OCI-LY1 (cell line): ENCODE results near the gene CACFD1.

Experiments used
- H2AFZ ChIP-seq: fragments of 200-600 bp; sonication (generic), shearing (Covaris generic); 2 replicates; pipeline ENCODE4 v1.6.0; 2014; ENCODE audit warnings: antibody characterized with exemption, mild to moderate bottlenecking, low read length
- H3F3A ChIP-seq: fragments of 200-600 bp; sonication (generic), shearing (Covaris generic); 2 replicates; pipeline ENCODE4 v1.6.0; 2014; ENCODE audit warnings: mild to moderate bottlenecking, antibody characterized with exemption, low read length, moderate library complexity; ENCODE audit not compliant: insufficient read depth
- H3K27ac ChIP-seq: fragments of 200-600 bp; sonication (generic); 2 replicates; pipeline ENCODE4 v1.5.1; 2014; ENCODE audit warnings: low read length, mixed run types, mild to moderate bottlenecking, low read depth; ENCODE audit not compliant: poor library complexity, severe bottlenecking
- H3K27me3 ChIP-seq: fragments of 200-600 bp; sonication (generic); 2 replicates; pipeline ENCODE4 v1.6.0; 2014; ENCODE audit warnings: antibody characterized with exemption, mild to moderate bottlenecking, low read length, moderate library complexity; ENCODE audit not compliant: insufficient read depth
- H3K36me3 ChIP-seq: fragments of 200-600 bp; sonication (generic); 2 replicates; pipeline ENCODE4 v1.6.1; 2014; ENCODE audit warnings: mild to moderate bottlenecking, antibody characterized with exemption, low read length, moderate library complexity, mixed read lengths; ENCODE audit not compliant: insufficient read depth
- H3K4me1 ChIP-seq: fragments of 200-600 bp; sonication (generic); 2 replicates; pipeline ENCODE4 v1.5.1; 2014; ENCODE audit warnings: mild to moderate bottlenecking, low read length, moderate library complexity; ENCODE audit not compliant: insufficient read depth, severe bottlenecking
- H3K4me2 ChIP-seq: fragments of 200-600 bp; sonication (generic), shearing (Covaris generic); 2 replicates; pipeline ENCODE4 v1.6.1; 2014; ENCODE audit warnings: low read length
- H3K4me3 ChIP-seq: fragments of 200-600 bp; sonication (generic); 2 replicates; pipeline ENCODE4 v1.5.1; 2014; ENCODE audit warnings: low read length, low read depth, mild to moderate bottlenecking, mixed read lengths; ENCODE audit not compliant: poor library complexity, severe bottlenecking
- H3K79me2 ChIP-seq: fragments of 200-600 bp; shearing (Covaris generic); 2 replicates; pipeline ENCODE4 v1.6.1; 2016; ENCODE audit warnings: mixed run types, low read length, mixed read lengths; ENCODE audit not compliant: insufficient read depth
- H3K9ac ChIP-seq: fragments of 200-600 bp; sonication (generic), shearing (Covaris generic); 2 replicates; pipeline ENCODE4 v1.6.1; 2014; ENCODE audit warnings: mild to moderate bottlenecking, low read length, mixed read lengths
- H3K9me2 ChIP-seq: fragments of 200-600 bp; sonication (generic), shearing (Covaris generic); 2 replicates; pipeline ENCODE4 v1.6.1; 2014; ENCODE audit warnings: low read depth, mild to moderate bottlenecking, low read length, mixed read lengths
- H3K9me3 ChIP-seq: fragments of 200-600 bp; shearing (Covaris generic); 2 replicates; pipeline ENCODE4 v1.6.1; 2014; ENCODE audit warnings: low read length, mixed read lengths
- H4K20me1 ChIP-seq: fragments of 200-600 bp; sonication (generic), shearing (Covaris generic); 2 replicates; pipeline ENCODE4 v1.6.0; 2016; ENCODE audit warnings: mild to moderate bottlenecking, low read length; ENCODE audit not compliant: insufficient read depth
- EZH2 ChIP-seq: fragments of 200-600 bp; sonication (generic), shearing (Covaris generic); IDR thresholded peaks from 2 replicates; pipeline ENCODE4 v1.8.0; 2017; ENCODE audit warnings: borderline replicate concordance, mixed run types, mild to moderate bottlenecking, antibody characterized with exemption, low read length, moderate library complexity, mixed read lengths
- TF ChIP-seq, protein P1 (sequence below): fragments of 200-600 bp; sonication (generic), shearing (Covaris generic); IDR thresholded peaks from 2 replicates; pipeline ENCODE4 v1.5.1; 2017; ENCODE audit warnings: mild to moderate bottlenecking, antibody characterized with exemption, low read length, moderate library complexity, mixed read lengths

Gene CACFD1

DNA sequence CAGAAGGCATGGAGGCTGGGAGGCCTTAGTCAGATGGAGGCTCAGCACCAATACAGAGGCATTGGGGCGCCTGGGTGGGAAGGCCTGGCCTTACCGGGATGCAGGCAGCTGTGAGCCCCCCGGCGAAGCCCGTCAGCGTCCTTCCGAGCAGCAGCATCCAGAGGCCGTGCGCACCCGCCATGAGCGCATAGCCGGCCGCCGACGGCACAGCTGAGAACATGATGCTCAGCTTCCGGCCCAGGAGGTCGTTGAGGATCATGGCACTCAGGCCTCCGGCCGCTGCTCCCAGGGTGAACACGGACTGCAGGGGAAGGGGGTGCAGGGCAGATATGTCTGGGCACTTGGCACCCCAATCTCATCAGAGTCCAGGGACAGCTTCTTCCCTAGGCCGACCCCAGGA, 17.2 kb downstream of the CACFD1 start:
- peaks cover 19% of the 10 kb centered on the region for H3K36me3 ChIP-seq

DNA sequence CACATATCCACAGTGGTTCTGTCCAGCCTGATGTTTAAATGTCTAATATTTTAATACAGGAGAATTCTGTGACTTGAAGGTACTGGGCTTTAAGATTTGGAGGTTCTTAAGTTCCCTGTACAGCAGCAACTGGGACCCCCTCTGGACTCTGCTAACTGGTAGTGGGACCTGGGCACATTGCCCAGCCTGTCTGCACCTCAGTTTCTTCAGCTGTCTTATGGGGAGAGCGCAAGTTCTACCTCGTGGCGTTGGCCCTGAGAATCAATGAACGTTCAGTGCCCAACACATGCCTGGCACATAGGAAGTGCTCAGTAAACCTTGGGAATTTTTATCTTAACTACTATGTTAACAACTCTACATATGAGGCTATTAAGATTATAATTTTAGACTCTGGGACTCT, 17.7 kb downstream of the CACFD1 start:
- Histone ChIP-seq H3K9me2 (no peaks in the 10 kb centered on the region), H3K4me3 (peak overlapping the region; percentile 82), H2AFZ (no peak overlapping the region), H3F3A (no peaks in the 10 kb centered on the region), H3K9me3 (no peaks in the 10 kb centered on the region), H3K9ac (no peak overlapping the region; the same call in 1 of the 2 replicates), H3K4me1 (peaks cover 20% of the 10 kb centered on the region), H3K27me3 (no peaks in the 10 kb centered on the region), H3K4me2 (peak overlapping the region; percentile 90), H3K36me3 (peaks cover 14% of the 10 kb centered on the region), H3K27ac (peak overlapping the region; percentile 16), H3K79me2 (no peaks in the 10 kb centered on the region), H4K20me1 (no peaks in the 10 kb centered on the region)
- TF ChIP-seq EZH2, result no peak
- TF ChIP-seq, protein P1, sequence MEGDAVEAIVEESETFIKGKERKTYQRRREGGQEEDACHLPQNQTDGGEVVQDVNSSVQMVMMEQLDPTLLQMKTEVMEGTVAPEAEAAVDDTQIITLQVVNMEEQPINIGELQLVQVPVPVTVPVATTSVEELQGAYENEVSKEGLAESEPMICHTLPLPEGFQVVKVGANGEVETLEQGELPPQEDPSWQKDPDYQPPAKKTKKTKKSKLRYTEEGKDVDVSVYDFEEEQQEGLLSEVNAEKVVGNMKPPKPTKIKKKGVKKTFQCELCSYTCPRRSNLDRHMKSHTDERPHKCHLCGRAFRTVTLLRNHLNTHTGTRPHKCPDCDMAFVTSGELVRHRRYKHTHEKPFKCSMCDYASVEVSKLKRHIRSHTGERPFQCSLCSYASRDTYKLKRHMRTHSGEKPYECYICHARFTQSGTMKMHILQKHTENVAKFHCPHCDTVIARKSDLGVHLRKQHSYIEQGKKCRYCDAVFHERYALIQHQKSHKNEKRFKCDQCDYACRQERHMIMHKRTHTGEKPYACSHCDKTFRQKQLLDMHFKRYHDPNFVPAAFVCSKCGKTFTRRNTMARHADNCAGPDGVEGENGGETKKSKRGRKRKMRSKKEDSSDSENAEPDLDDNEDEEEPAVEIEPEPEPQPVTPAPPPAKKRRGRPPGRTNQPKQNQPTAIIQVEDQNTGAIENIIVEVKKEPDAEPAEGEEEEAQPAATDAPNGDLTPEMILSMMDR, result no peak

More for the DNA sequence above, 17.2 kb downstream of the CACFD1 start:
- Histone ChIP-seq H3K4me1 (peaks cover 20% of the 10 kb centered on the region), H4K20me1 (no peaks in the 10 kb centered on the region), H3F3A (no peaks in the 10 kb centered on the region), H3K9me3 (no peaks in the 10 kb centered on the region), H3K79me2 (no peaks in the 10 kb centered on the region), H3K27ac (no peak overlapping the region), H3K4me2 (no peak overlapping the region), H3K9ac (no peak overlapping the region), H3K4me3 (no peak overlapping the region), H3K27me3 (no peaks in the 10 kb centered on the region), H3K9me2 (no peaks in the 10 kb centered on the region), H2AFZ (no peak overlapping the region)
- TF ChIP-seq EZH2, result no peak
- TF ChIP-seq, protein P1, result no peak

DNA sequence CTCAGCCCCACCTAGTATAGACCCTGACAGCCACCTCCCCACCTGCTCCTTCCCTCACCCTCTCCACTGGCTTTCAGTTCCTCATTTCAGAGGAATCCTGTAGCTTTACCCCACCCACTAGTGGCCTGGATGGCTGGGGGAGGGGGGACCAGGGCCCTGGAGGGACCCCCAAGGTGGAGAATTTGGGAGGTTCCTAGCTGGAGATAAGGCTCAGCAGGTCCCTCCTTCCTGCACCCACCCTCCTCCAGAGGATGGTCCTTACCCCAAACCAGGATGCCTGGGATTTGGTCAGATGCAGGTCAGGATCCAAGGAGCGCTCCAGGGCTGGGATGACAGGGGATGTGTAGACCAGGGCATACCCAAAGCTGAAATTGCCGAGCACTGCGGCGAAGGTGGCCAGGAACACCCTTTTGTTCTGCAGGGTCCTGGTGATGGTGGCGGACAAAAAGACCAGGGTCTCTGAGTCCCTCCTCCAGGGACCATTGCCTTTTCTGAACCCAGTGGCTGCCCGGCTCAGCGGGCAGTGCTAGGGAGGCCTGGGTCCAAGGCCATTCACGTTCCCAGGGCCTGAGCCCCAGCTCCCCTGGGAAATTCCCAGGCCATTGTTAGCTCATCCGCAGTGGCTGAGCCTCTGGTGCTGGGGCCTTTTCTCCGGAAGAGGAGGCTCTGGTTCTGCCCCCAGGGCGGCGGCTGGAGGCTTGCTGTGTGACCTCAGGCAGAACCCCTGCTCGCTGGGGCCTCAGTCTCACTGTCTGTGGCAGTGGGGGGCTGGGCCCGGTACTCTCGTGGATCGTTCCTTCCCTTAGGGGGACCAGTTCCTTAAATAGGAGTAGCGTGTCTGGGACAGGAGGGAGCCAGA, 18.4 kb downstream of the CACFD1 start:
- Histone ChIP-seq H3K4me2 (peak overlapping the region; percentile 90), H2AFZ (no peak overlapping the region)

More for the DNA sequence above, 18.4 kb downstream of the CACFD1 start:
- Histone ChIP-seq H3K9me3 (no peaks in the 10 kb centered on the region), H3K9ac (peak overlapping the region; percentile 83), H3K79me2 (no peaks in the 10 kb centered on the region), H3K9me2 (no peaks in the 10 kb centered on the region), H3F3A (no peaks in the 10 kb centered on the region), H3K4me1 (peaks cover 20% of the 10 kb centered on the region), H3K27ac (peak overlapping the region; percentile 64), H4K20me1 (no peaks in the 10 kb centered on the region), H3K36me3 (peaks cover 6% of the 10 kb centered on the region; the same call in 1 of the 2 replicates), H3K4me3 (peak overlapping the region; percentile 82), H3K27me3 (no peaks in the 10 kb centered on the region)
- TF ChIP-seq EZH2, result no peak
- TF ChIP-seq, protein P1, result no peak
